Measurements from ENCODE around the gene DHX38. TPM values are rescaled to one million over a fixed set of nuclear protein-coding genes. Genes with fewer than 3 reads are reported as not detected.

DHX38 gene
- total and polyA plus RNA-seq, 2 donors from 2014 or later = 23.3 to 60.9 TPM

DNA sequence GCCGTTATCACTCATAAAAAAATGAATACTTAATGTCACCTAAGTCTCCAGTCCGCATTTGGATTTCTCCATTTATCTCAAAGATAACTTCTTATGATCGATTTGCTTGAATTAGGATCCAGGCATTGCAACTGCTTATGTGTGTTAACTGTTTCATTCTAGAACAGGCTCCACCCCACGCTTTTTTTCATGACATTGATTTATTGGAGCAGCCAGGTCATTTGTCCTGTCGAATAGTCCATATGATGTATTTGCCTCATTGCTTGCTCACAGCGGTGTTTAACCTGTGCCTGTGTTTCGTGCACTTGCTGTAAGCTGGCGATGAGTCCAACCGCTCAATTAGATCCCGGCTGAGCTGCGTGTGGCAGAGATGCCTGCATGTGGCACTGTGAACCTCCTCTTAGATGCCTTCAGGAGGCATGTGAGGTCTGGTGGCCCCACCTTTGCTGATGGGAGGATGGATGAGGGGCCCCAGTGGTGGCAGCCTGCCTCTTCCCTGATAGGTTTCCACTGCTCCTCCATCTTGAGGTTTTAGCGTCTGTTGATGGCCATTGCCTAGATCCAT lies 16.4 kb downstream of the DHX38 start:
- TF ChIP-seq, protein P1, sequence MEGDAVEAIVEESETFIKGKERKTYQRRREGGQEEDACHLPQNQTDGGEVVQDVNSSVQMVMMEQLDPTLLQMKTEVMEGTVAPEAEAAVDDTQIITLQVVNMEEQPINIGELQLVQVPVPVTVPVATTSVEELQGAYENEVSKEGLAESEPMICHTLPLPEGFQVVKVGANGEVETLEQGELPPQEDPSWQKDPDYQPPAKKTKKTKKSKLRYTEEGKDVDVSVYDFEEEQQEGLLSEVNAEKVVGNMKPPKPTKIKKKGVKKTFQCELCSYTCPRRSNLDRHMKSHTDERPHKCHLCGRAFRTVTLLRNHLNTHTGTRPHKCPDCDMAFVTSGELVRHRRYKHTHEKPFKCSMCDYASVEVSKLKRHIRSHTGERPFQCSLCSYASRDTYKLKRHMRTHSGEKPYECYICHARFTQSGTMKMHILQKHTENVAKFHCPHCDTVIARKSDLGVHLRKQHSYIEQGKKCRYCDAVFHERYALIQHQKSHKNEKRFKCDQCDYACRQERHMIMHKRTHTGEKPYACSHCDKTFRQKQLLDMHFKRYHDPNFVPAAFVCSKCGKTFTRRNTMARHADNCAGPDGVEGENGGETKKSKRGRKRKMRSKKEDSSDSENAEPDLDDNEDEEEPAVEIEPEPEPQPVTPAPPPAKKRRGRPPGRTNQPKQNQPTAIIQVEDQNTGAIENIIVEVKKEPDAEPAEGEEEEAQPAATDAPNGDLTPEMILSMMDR (IDR thresholded peaks at IDR 0.05; ENCODE audit: borderline replicate concordance, extremely low read depth, insufficient read depth) = no peak
- no peak for FAIRE-seq
- DNase-seq = no peak
- no peak overlapping the region for H3K4me3 ChIP-seq (ENCODE audit: low read length in 3 of 3)
- H3K9ac ChIP-seq (ENCODE audit: low read length in 3 of 3) = no peak overlapping the region
- no peaks in the 10 kb centered on the region for H3K4me1 ChIP-seq (ENCODE audit: control insufficient read depth in 2 of 3, insufficient read depth in 2 of 3, low read depth in 1 of 3, low read length in 3 of 3)
- intact Hi-C loops (cut with DNase I) = no loop called here
- no peaks in the 10 kb centered on the region for H3K27me3 ChIP-seq (ENCODE audit: control insufficient read depth, insufficient read depth, low read length)
- no peaks in the 10 kb centered on the region for H3K9me3 ChIP-seq (ENCODE audit: control insufficient read depth in 2 of 3, insufficient read depth in 1 of 3, low read length in 3 of 3)
- peaks cover 2 to 64% (median 50%) of the 10 kb centered on the region in 3 donors for H3K36me3 ChIP-seq (ENCODE audit: control insufficient read depth in 2 of 3, insufficient read depth in 3 of 3, low read length in 3 of 3)
- no peak overlapping the region for H3K27ac ChIP-seq (ENCODE audit: low read depth in 2 of 2, low read length in 2 of 2)

GRCh38 chr16:72110662-72111615 lies 17.3 kb downstream of the DHX38 start:
- no peak for FAIRE-seq
- TF ChIP-seq, protein P1 (IDR thresholded peaks at IDR 0.05; ENCODE audit: borderline replicate concordance, extremely low read depth, insufficient read depth) = no peak

GRCh38 chr16:72111657-72112451 lies 18.2 kb downstream of the DHX38 start:
- no peak overlapping the region for H3K27ac ChIP-seq (ENCODE audit: low read depth in 2 of 2, low read length in 2 of 2)
- no peaks in the 10 kb centered on the region for H3K9me3 ChIP-seq (ENCODE audit: control insufficient read depth in 2 of 3, insufficient read depth in 1 of 3, low read length in 3 of 3)
- no peak overlapping the region for H3K9ac ChIP-seq (ENCODE audit: low read length in 3 of 3)
- DNase-seq (no peak), FAIRE-seq (no peak)
- no peak overlapping the region for H3K4me3 ChIP-seq (ENCODE audit: low read length in 3 of 3)
- H3K36me3 ChIP-seq (ENCODE audit: control insufficient read depth in 2 of 3, insufficient read depth in 3 of 3, low read length in 3 of 3) = peaks cover 0 to 48% (median 39%) of the 10 kb centered on the region in 3 donors
- intact Hi-C loops (cut with DNase I) = no loop called here
- no peaks in the 10 kb centered on the region for H3K4me1 ChIP-seq (ENCODE audit: control insufficient read depth in 2 of 3, insufficient read depth in 2 of 3, low read depth in 1 of 3, low read length in 3 of 3)
- TF ChIP-seq, protein P1 (IDR thresholded peaks at IDR 0.05; ENCODE audit: borderline replicate concordance, extremely low read depth, insufficient read depth) = no peak
- no peaks in the 10 kb centered on the region for H3K27me3 ChIP-seq (ENCODE audit: control insufficient read depth, insufficient read depth, low read length)

More at GRCh38 chr16:72110662-72111615, 17.3 kb downstream of the DHX38 start:
- Histone ChIP-seq H3K27me3 (ENCODE audit: control insufficient read depth, insufficient read depth, low read length) (no peaks in the 10 kb centered on the region), H3K27ac (ENCODE audit: low read depth in 2 of 2, low read length in 2 of 2) (no peak overlapping the region), H3K9ac (ENCODE audit: low read length in 3 of 3) (no peak overlapping the region), H3K4me1 (ENCODE audit: control insufficient read depth in 2 of 3, insufficient read depth in 2 of 3, low read depth in 1 of 3, low read length in 3 of 3) (no peaks in the 10 kb centered on the region), H3K9me3 (ENCODE audit: control insufficient read depth in 2 of 3, insufficient read depth in 1 of 3, low read length in 3 of 3) (no peaks in the 10 kb centered on the region), H3K36me3 (ENCODE audit: control insufficient read depth in 2 of 3, insufficient read depth in 3 of 3, low read length in 3 of 3) (peaks cover 2 to 55% (median 43%) of the 10 kb centered on the region in 3 donors), H3K4me3 (ENCODE audit: low read length in 3 of 3) (no peak overlapping the region)
- no peak for DNase-seq
- intact Hi-C loops (cut with DNase I) = no loop called here

Data from kidney (tissue), 14 donors.